IMR-90 (cell line): ENCODE results near the gene DMAC2L. TPM values are rescaled to one million over a fixed set of nuclear protein-coding genes. Genes with fewer than 3 reads are reported as not detected.

Experiments used
- ATAC-seq: fragments of 200-7000 bp; cut with Tn5 transposase; 2 replicates; pipeline ENCODE4 v1.9.1; 2020; ENCODE audit warnings: low read depth, mild to moderate bottlenecking, moderate library complexity
- BruUV-seq: library from RNA; stranded (reverse); fragments of 400-500 nt; replicated peaks from 2 replicates; lab custom pipeline; 2021; lab: Mats Ljungman, UMichigan
- CTCF ChIA-PET: fragments of 300-600 bp; formaldehyde crosslinking; extraction: SDS; loops from one replicate; lab custom pipeline; 2021; ENCODE audit warnings: antibody characterized with exemption; lab: Yijun Ruan, JAX
- POLR2A ChIA-PET: fragments of 300-600 bp; sonication (Branson Sonifier 250); formaldehyde crosslinking; loops from one replicate; lab custom pipeline; 2022; ENCODE audit warnings: antibody characterized with exemption; ENCODE audit not compliant: unreplicated experiment; lab: Charles Lee
- DNase-seq: peaks from one replicate; pipeline ENCODE4 v3.0.0; 2013
- H2AFZ ChIP-seq: replicated peaks from 2 replicates; pipeline ENCODE3; 2013; ENCODE audit warnings: low read length, mild to moderate bottlenecking; ENCODE audit not compliant: poor library complexity
- H2AK5ac ChIP-seq: 2 replicates; pipeline ENCODE4 v1.6.1; 2013; ENCODE audit warnings: low read depth, low read length, inconsistent platforms
- H2AK9ac ChIP-seq: replicated peaks from 2 replicates; pipeline ENCODE3; 2013; ENCODE audit warnings: mild to moderate bottlenecking, low read depth, low read length, moderate library complexity; ENCODE audit not compliant: poor library complexity
- H2BK120ac ChIP-seq: 2 replicates; pipeline ENCODE4 v1.6.1; 2013; ENCODE audit warnings: low read depth, low read length, inconsistent platforms
- H2BK15ac ChIP-seq: 3 replicates; pipeline ENCODE4 v1.6.1; 2013; ENCODE audit warnings: low read depth, low read length, inconsistent platforms
- H2BK20ac ChIP-seq: 2 replicates; pipeline ENCODE4 v1.6.1; 2013; ENCODE audit warnings: low read depth, mild to moderate bottlenecking, inconsistent platforms, low read length, moderate library complexity
- H2BK5ac ChIP-seq: 2 replicates; pipeline ENCODE4 v1.6.1; 2013; ENCODE audit warnings: mild to moderate bottlenecking, low read depth, low read length, inconsistent platforms; ENCODE audit not compliant: poor library complexity, severe bottlenecking
- H3K14ac ChIP-seq: replicated peaks from 2 replicates; pipeline ENCODE4 v1.6.1; 2013; ENCODE audit warnings: low read depth, low read length, inconsistent platforms
- H3K18ac ChIP-seq: 2 replicates; pipeline ENCODE4 v1.6.1; 2013; ENCODE audit warnings: low read depth, low read length, control low read depth
- H3K23ac ChIP-seq: 2 replicates; pipeline ENCODE4 v1.6.1; 2013; ENCODE audit warnings: low read depth, low read length, inconsistent platforms
- H3K27ac ChIP-seq: 2 replicates; pipeline ENCODE4 v1.5.1; 2013; ENCODE audit warnings: mild to moderate bottlenecking, control low read depth, low read length; ENCODE audit not compliant: insufficient read depth
- H3K27me3 ChIP-seq: 2 replicates; pipeline ENCODE4 v1.6.1; 2013; ENCODE audit warnings: low read length; ENCODE audit not compliant: control insufficient read depth, insufficient read depth
- H3K36me3 ChIP-seq: 2 replicates; pipeline ENCODE4 v1.6.1; 2013; ENCODE audit warnings: low read length, mixed read lengths; ENCODE audit not compliant: control insufficient read depth, insufficient read depth
- H3K4ac ChIP-seq: 2 replicates; pipeline ENCODE4 v1.6.1; 2013; ENCODE audit warnings: low read depth, low read length, inconsistent platforms
- H3K4me1 ChIP-seq: 2 replicates; pipeline ENCODE4 v1.6.1; 2013; ENCODE audit warnings: low read length, mixed read lengths; ENCODE audit not compliant: control insufficient read depth, insufficient read depth
- H3K4me2 ChIP-seq: 2 replicates; pipeline ENCODE4 v1.6.1; 2013; ENCODE audit warnings: low read depth, mild to moderate bottlenecking, control low read depth, low read length, moderate library complexity
- H3K4me3 ChIP-seq: 2 replicates; pipeline ENCODE4 v1.5.1; 2013; ENCODE audit warnings: low read depth, mild to moderate bottlenecking, control low read depth, low read length, moderate library complexity; ENCODE audit not compliant: insufficient read depth
- H3K56ac ChIP-seq: 2 replicates; pipeline ENCODE4 v1.6.1; 2013; ENCODE audit warnings: low read length, inconsistent platforms; ENCODE audit not compliant: insufficient read depth; ENCODE audit errors: extremely low read depth
- H3K79me1 ChIP-seq, 2 experiments: 2 replicates each; pipeline ENCODE4 v1.6.1; 2013; ENCODE audit warnings: low read length in 2 of 2, inconsistent platforms in 1 of 2, low read depth in 1 of 2
- H3K9ac ChIP-seq: 2 replicates; pipeline ENCODE4 v1.6.1; 2013; ENCODE audit warnings: low read depth, low read length, control low read depth
- H3K9me1 ChIP-seq: 2 replicates; pipeline ENCODE4 v1.6.1; 2013; ENCODE audit warnings: low read length, inconsistent platforms; ENCODE audit not compliant: insufficient read depth
- H3K9me3 ChIP-seq: 2 replicates; pipeline ENCODE4 v1.6.1; 2013; ENCODE audit warnings: low read length; ENCODE audit not compliant: control insufficient read depth, insufficient read depth
- H4K20me1 ChIP-seq: 2 replicates; pipeline ENCODE4 v1.6.1; 2013; ENCODE audit warnings: low read length, inconsistent platforms; ENCODE audit not compliant: insufficient read depth
- H4K5ac ChIP-seq: 2 replicates; pipeline ENCODE4 v1.6.1; 2013; ENCODE audit warnings: mild to moderate bottlenecking, low read depth, low read length, control low read depth
- H4K8ac ChIP-seq, 2 experiments: 2 replicates each; pipeline ENCODE4 v1.6.1; 2013; ENCODE audit warnings: low read depth in 2 of 2, low read length in 2 of 2, control low read depth in 1 of 2, inconsistent platforms in 1 of 2
- H4K91ac ChIP-seq: 2 replicates; pipeline ENCODE4 v1.6.1; 2013; ENCODE audit warnings: low read depth, low read length, inconsistent platforms; ENCODE audit not compliant: insufficient read depth
- CEBPB ChIP-seq: IDR thresholded peaks from 2 replicates; pipeline ENCODE4 v1.6.1; 2012; ENCODE audit warnings: low read depth, low read length, improper control_type of control experiment
- MAFK ChIP-seq: IDR thresholded peaks from 2 replicates; pipeline ENCODE4 v1.6.1; 2012; ENCODE audit warnings: low read depth, low read length, improper control_type of control experiment
- NFE2L2 ChIP-seq: fragments of 150-350 bp; IDR thresholded peaks from 2 replicates; pipeline ENCODE4 v1.6.1; 2016; ENCODE audit warnings: low read depth, mild to moderate bottlenecking, low read length
- RCOR1 ChIP-seq: IDR thresholded peaks from 2 replicates; pipeline ENCODE4 v1.6.1; 2012; ENCODE audit warnings: mild to moderate bottlenecking, low read length, improper control_type of control experiment; ENCODE audit not compliant: insufficient replicate concordance
- SMC3 ChIP-seq: fragments of 150-350 bp; IDR thresholded peaks from 2 replicates; pipeline ENCODE4 v1.6.1; 2016; ENCODE audit warnings: low read depth, mild to moderate bottlenecking, antibody characterized with exemption, low read length, moderate library complexity
- WGBS, 2 experiments: methylation state at CpG; one replicate each; pipeline versions ENCODE4 v1.1.5 to v1.1.7; 2013; ENCODE audit warnings: missing lambda C conversion rate in 2 of 2; ENCODE audit not compliant: insufficient read length in 1 of 2; ENCODE audit errors: extremely low coverage in 2 of 2; 5-methylcytosine and 5-hydroxymethylcytosine counted together
- dilution Hi-C: fragments of 300-500 bp; cut with HindIII; formaldehyde crosslinking; loops from one replicate; pipeline ENCODE4 v1.14.3; 2018; ENCODE audit warnings: low sequenced_read_pairs; ENCODE audit not compliant: unreplicated experiment
- in situ Hi-C: fragments of 300-500 bp; cut with MboI; formaldehyde crosslinking; loops from 3 replicates; pipeline ENCODE4 v1.14.3; 2019; ENCODE audit warnings: low sequenced_read_pairs, inconsistent platforms, mixed read lengths
- intact Hi-C: fragments of 100-400 bp; cut with micrococcal nuclease; formaldehyde crosslinking; loops from 2 replicates; pipeline ENCODE4 v1.10.0; 2022
- polyA plus RNA-seq, 3 experiments: library from polyadenylated mRNA; depleted of rRNA; stranded (reverse); fragments of >200 nt; gene quantifications; 2 replicates each; pipeline ENCODE4 v1.2.3, GENCODE V29; 2012; ENCODE audit warnings: low replicate concordance in 1 of 3
- total RNA-seq: library from RNA; depleted of rRNA; stranded (reverse); fragments of >200 nt; gene quantifications from 2 replicates; pipeline ENCODE4 v1.2.3, GENCODE V29; 2012

The DMAC2L gene
- total and polyA plus RNA-seq, 2 of the 4 experiments (the other 2 are of a cell fraction), result 5.0 to 6.1 TPM

GRCh38 chr14:50319293-50319692 is 7.2 kb downstream of the DMAC2L start:
- in situ Hi-C loops, result no loop called here
- H2AFZ ChIP-seq, result no peak overlapping the region
- H4K20me1 ChIP-seq, result no peaks in the 10 kb centered on the region; the same call in 1 of the 2 replicates
- peak overlapping the region; percentile 25; the same call in 1 of the 2 replicates for H3K23ac ChIP-seq
- TF ChIP-seq RCOR1 (no peak), MAFK (no peak), CEBPB (peak; percentile 83), SMC3 (no peak), NFE2L2 (no peak)
- no peak overlapping the region for H3K56ac ChIP-seq
- no peaks in the 10 kb centered on the region for H3K36me3 ChIP-seq
- no peak overlapping the region for H3K4ac ChIP-seq
- no peak overlapping the region for H2BK20ac ChIP-seq
- H2BK5ac ChIP-seq, result no peak overlapping the region
- ATAC-seq (no peak), DNase-seq (peak; percentile 46)
- H3K79me1 ChIP-seq, result peaks cover 5 to 37% of the 10 kb centered on the region in 2 experiments; a peak in 3 of 4 replicates
- H4K5ac ChIP-seq, result 0 out of 2 replicates have a peak overlapping the region, but pooled peaks have one; percentile 16
- intact Hi-C loops, result no loop called here
- no peak overlapping the region; the same call in 1 of the 2 replicates for H3K18ac ChIP-seq
- peaks cover 8% of the 10 kb centered on the region for H3K9me1 ChIP-seq
- dilution Hi-C loops, result no loop called here
- H3K4me3 ChIP-seq, result no peak overlapping the region
- no CpG with 5 or more reads among the region's 1 CpG for WGBS, 2 experiments
- H2BK120ac ChIP-seq, result no peak overlapping the region
- H3K4me2 ChIP-seq, result no peak overlapping the region; the same call in 1 of the 2 replicates
- H2AK5ac ChIP-seq, result peak overlapping the region; percentile 11; the same call in 1 of the 2 replicates
- no peaks in the 10 kb centered on the region for H3K9me3 ChIP-seq
- no peak overlapping the region for H4K91ac ChIP-seq
- H3K27me3 ChIP-seq, result no peaks in the 10 kb centered on the region
- 0 out of 2 replicates have a peak overlapping the region, but pooled peaks have one; percentile 1 for H3K14ac ChIP-seq
- ChIA-PET CTCF (interaction anchor here (0.6 kb wide), 1 partner anchor 14 kb away, joined by 3 read pairs; no protein-coding TSS in a partner anchor), POLR2A (no interaction called here)
- H2AK9ac ChIP-seq, result no peak overlapping the region
- H4K8ac ChIP-seq, result no peak overlapping the region
- peaks cover 9% of the 10 kb centered on the region for H3K4me1 ChIP-seq
- no peak overlapping the region for H3K27ac ChIP-seq
- no TSS peak for BruUV-seq
- H2BK15ac ChIP-seq, result no peak overlapping the region
- no peak overlapping the region for H3K9ac ChIP-seq
